Ovary (tissue), 9 donors: ENCODE data around the gene CBLIF. TPM values are rescaled to one million over a fixed set of nuclear protein-coding genes. Genes with fewer than 3 reads are reported as not detected.

ENCODE experiments used
- DNase-seq, 5 donors: peaks; one replicate each; pipeline ENCODE4 v3.0.0-alpha.2; 2019 to 2020
- H3K27ac ChIP-seq, 2 donors: fragments of 200-600 bp; one replicate each; pipeline versions ENCODE4 v1.5.1 to v1.8.0; 2019 to 2022
- H3K27me3 ChIP-seq: fragments of 200-600 bp; one replicate; pipeline ENCODE4 v1.8.0; 2022
- H3K36me3 ChIP-seq: fragments of 200-600 bp; sonication (generic); one replicate; pipeline ENCODE4 v1.5.1; 2019
- H3K4me1 ChIP-seq: one replicate; pipeline ENCODE4 v1.8.1; 2013; ENCODE audit warnings: mild to moderate bottlenecking, moderate library complexity; ENCODE audit not compliant: insufficient read depth
- H3K4me3 ChIP-seq: fragments of 200-600 bp; sonication (generic); one replicate; pipeline ENCODE4 v1.5.1; 2017
- H3K9me3 ChIP-seq, 2 donors: fragments of 200-600 bp in 1 of 2; sonication (generic) in 1 of 2; one replicate each; pipeline versions ENCODE4 v1.5.1 to v1.8.1; 2013 to 2019; ENCODE audit warnings: mild to moderate bottlenecking in 1 of 2, moderate library complexity in 1 of 2
- EP300 ChIP-seq: sonication (generic); formaldehyde crosslinking; IDR thresholded peaks from one replicate; pipeline ENCODE4 v1.6.1; 2017; ENCODE audit warnings: antibody characterized with exemption
- POLR2A ChIP-seq: fragments of 450-650 bp; IDR thresholded peaks from one replicate; pipeline ENCODE4 v1.6.1; 2017; ENCODE audit warnings: antibody characterized with exemption, mild to moderate bottlenecking, moderate library complexity
- WGBS, 3 donors: extraction: QIAGEN DNeasy Blood & Tissue Kit in 1 of 3; methylation state at CpG; one replicate each; pipeline versions ENCODE4 v1.1.5 to v1.1.7; 2013 to 2017; 5-methylcytosine and 5-hydroxymethylcytosine counted together
- intact Hi-C, 4 donors: fragments of 100-400 bp; cut with DNase I; formaldehyde crosslinking; loops; one replicate each; pipeline versions ENCODE4 v1.11.0 to v1.15.1; 2022 to 2023
- polyA plus RNA-seq, 2 donors: library from polyadenylated mRNA; stranded (reverse); fragments of 200-250 nt in 1 of 2; fragments of 350-450 nt in 1 of 2; fragmentation: Illumina TruSeq in 1 of 2; extraction: RNeasy Lipid Tissue Mini Kit (QIAGEN cat#74804) in 1 of 2; gene quantifications; one replicate each; pipeline ENCODE4 v1.2.3, GENCODE V29; 2013 to 2014
- total RNA-seq, 7 donors: library from RNA; depleted of rRNA in 2 of 7; stranded (reverse); fragments of >200 nt in 2 of 7; fragmentation: NEBNext Ultra II Directional in 3 of 7; extraction: Animal tissue kit (Norgen Biotek cat#: 25700) in 3 of 7; gene quantifications; one replicate each; pipeline versions ENCODE4 v1.1.0 to v1.2.4, GENCODE V29; 2016 to 2023
- TF ChIP-seq, protein P1 (sequence below), 3 donors: fragments of 450-650 bp in 2 of 3; fragments of 200-600 bp in 1 of 3; IDR thresholded peaks; one replicate each; pipeline versions ENCODE4 v1.5.1 to v1.8.0; 2016 to 2022; ENCODE audit warnings: antibody characterized with exemption in 3 of 3, mild to moderate bottlenecking in 1 of 3
- donor health status: DM: no; HTN: no; CAD: no; lungs with moderate emphysema.
- donor health status: DM: no; HTN: no; CAD: no.
- donor health status: Bipolar disorder and iron deficiency.
- donor health status: DM: yes; HTN: yes; CAD: no.
- donor health status: DM: no; HTN: no; CAD: no.
- donor health status: DM: yes; HTN: yes; CAD: no.

CBLIF gene
- total and polyA plus RNA-seq, 9 donors: not detected

GRCh38 chr11:59782080-59782479, 63.2 kb downstream of the CBLIF start:
- Histone ChIP-seq H3K27me3 (no peaks in the 10 kb centered on the region), H3K4me3 (no peak overlapping the region), H3K36me3 (no peaks in the 10 kb centered on the region), H3K4me1 (no peaks in the 10 kb centered on the region), H3K9me3 (no peaks in the 10 kb centered on the region), H3K27ac (no peak overlapping the region)
- TF ChIP-seq, protein P1, sequence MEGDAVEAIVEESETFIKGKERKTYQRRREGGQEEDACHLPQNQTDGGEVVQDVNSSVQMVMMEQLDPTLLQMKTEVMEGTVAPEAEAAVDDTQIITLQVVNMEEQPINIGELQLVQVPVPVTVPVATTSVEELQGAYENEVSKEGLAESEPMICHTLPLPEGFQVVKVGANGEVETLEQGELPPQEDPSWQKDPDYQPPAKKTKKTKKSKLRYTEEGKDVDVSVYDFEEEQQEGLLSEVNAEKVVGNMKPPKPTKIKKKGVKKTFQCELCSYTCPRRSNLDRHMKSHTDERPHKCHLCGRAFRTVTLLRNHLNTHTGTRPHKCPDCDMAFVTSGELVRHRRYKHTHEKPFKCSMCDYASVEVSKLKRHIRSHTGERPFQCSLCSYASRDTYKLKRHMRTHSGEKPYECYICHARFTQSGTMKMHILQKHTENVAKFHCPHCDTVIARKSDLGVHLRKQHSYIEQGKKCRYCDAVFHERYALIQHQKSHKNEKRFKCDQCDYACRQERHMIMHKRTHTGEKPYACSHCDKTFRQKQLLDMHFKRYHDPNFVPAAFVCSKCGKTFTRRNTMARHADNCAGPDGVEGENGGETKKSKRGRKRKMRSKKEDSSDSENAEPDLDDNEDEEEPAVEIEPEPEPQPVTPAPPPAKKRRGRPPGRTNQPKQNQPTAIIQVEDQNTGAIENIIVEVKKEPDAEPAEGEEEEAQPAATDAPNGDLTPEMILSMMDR (IDR thresholded peaks at IDR 0.05): no peak
- TF ChIP-seq EP300 (no peak), POLR2A (no peak)
- intact Hi-C loops: no loop called here
- 84 to 96% (median 90%) methylated on average over 2 of the region's 2 CpGs for WGBS, 3 donors
- DNase-seq: no peak

- TF ChIP-seq POLR2A (no peak), EP300 (no peak)
- TF ChIP-seq, protein P1 (IDR thresholded peaks at IDR 0.05): no peak
- no peaks in the 10 kb centered on the region for H3K4me1 ChIP-seq
- no peaks in the 10 kb centered on the region for H3K36me3 ChIP-seq
- H3K9me3 ChIP-seq: no peaks in the 10 kb centered on the region
- intact Hi-C loops: no loop called here
- WGBS, 3 donors: 43 to 57% (median 45%) methylated on average over 1 of the region's 1 CpG
- no peak overlapping the region for H3K4me3 ChIP-seq
- no peaks in the 10 kb centered on the region for H3K27me3 ChIP-seq
- DNase-seq: no peak
- H3K27ac ChIP-seq: no peak overlapping the region
Measured at GRCh38 chr11:59779487-59779886, 65.8 kb downstream of the CBLIF start.

Other genes with a start within 250 kb of the CBLIF start
- 10 to 100 TPM; 27.1 to 46.4 (median 42.4) TPM for gene OSBP, start 229.7 kb downstream of the CBLIF start, total RNA-seq
- 10 to 100 TPM; 20.5 to 58.0 TPM for gene OSBP, start 229.7 kb downstream of the CBLIF start, polyA plus RNA-seq
- 10 to 100 TPM; 11.1 to 40.3 (median 30.8) TPM for gene PATL1, start 176.5 kb downstream of the CBLIF start, total RNA-seq
- gene PATL1, start 176.5 kb downstream of the CBLIF start, polyA plus RNA-seq: 10 to 100 TPM; 16.2 to 44.2 TPM
- not detected for gene OR10V1, start 131.7 kb downstream of the CBLIF start, total RNA-seq
- gene OR10V1, start 131.7 kb downstream of the CBLIF start, polyA plus RNA-seq: not detected
- gene STX3, start 90.1 kb downstream of the CBLIF start, total RNA-seq: 10 to 100 TPM; 14.6 to 29.4 (median 16.2) TPM
- gene STX3, start 90.1 kb downstream of the CBLIF start, polyA plus RNA-seq: 10 to 100 TPM; 13.3 to 23.1 TPM
- gene MRPL16, start 34.7 kb downstream of the CBLIF start, total RNA-seq: 10 to 100 TPM; 30.0 to 40.4 (median 35.9) TPM
- 10 to 100 TPM; 45.4 to 68.1 TPM for gene MRPL16, start 34.7 kb downstream of the CBLIF start, polyA plus RNA-seq
- gene TCN1, start 21.0 kb upstream of the CBLIF start, total RNA-seq: under 1 TPM in 1 of 7 donors, not detected in 6; 0.48 TPM
- gene TCN1, start 21.0 kb upstream of the CBLIF start, polyA plus RNA-seq: not detected
- not detected for gene OOSP3, start 33.3 kb upstream of the CBLIF start, total RNA-seq
- not detected for gene OOSP3, start 33.3 kb upstream of the CBLIF start, polyA plus RNA-seq
- gene OOSP1, start 92.9 kb upstream of the CBLIF start, total RNA-seq: not detected
- gene OOSP1, start 92.9 kb upstream of the CBLIF start, polyA plus RNA-seq: not detected
- not detected for gene OOSP4A, start 118.5 kb upstream of the CBLIF start, total RNA-seq
- under 1 TPM in 1 of 2 donors, not detected in 1; 0.29 TPM for gene OOSP4A, start 118.5 kb upstream of the CBLIF start, polyA plus RNA-seq
- not detected for gene OOSP4B, start 171.7 kb upstream of the CBLIF start, total RNA-seq
- gene OOSP4B, start 171.7 kb upstream of the CBLIF start, polyA plus RNA-seq: under 1 TPM in 1 of 2 donors, not detected in 1; 0.70 TPM
- not detected for gene OOSP2, start 194.9 kb upstream of the CBLIF start, total RNA-seq
- under 1 TPM; 0.18 to 0.59 TPM for gene OOSP2, start 194.9 kb upstream of the CBLIF start, polyA plus RNA-seq
- gene MS4A3, start 211.2 kb upstream of the CBLIF start, total RNA-seq: not detected
- not detected for gene MS4A3, start 211.2 kb upstream of the CBLIF start, polyA plus RNA-seq
- gene MS4A2, start 243.2 kb upstream of the CBLIF start, total RNA-seq: under 1 TPM in 4 of 7 donors, not detected in 3; 0.23 to 0.80 (median 0.51) TPM
- 1 to 10 TPM in 1 of 2 donors, under 1 TPM in 1; 0.38 to 1.7 TPM for gene MS4A2, start 243.2 kb upstream of the CBLIF start, polyA plus RNA-seq